ENCODE measurements around the gene GYS1.

GRCh38 chr19:48966541-48967345 lies 26.4 kb downstream of the GYS1 start:
- TF ChIP-seq CTCF (IDR thresholded peaks at IDR 0.05; ENCODE audit: control extremely low read depth in 1 of 3, insufficient read depth in 1 of 3, low read depth in 1 of 3, low read length in 3 of 3) (no peak), JUN (IDR thresholded peaks at IDR 0.05; ENCODE audit: low read depth, low read length) (no peak), CTBP2 (IDR thresholded peaks at IDR 0.05; ENCODE audit: borderline replicate concordance, insufficient read depth, insufficient read length, low read length) (no peak), CBX5 (IDR thresholded peaks at IDR 0.05; ENCODE audit: low read depth, low read length) (no peak)

Measured in H1 (cell line).